Osteocyte (in vitro differentiated cells): ENCODE results near the gene ERI2. TPM values are rescaled to one million over a fixed set of nuclear protein-coding genes. Genes with fewer than 3 reads are reported as not detected.
A peak's percentile ranks its signal among the peaks of the same experiment; 100 is the strongest.
"Not testable (repeated sequence)": the region's sequence is repeated elsewhere in the genome, so short reads cannot be mapped to it uniquely, and the experiment has no call there.

Experiments
- DNase-seq: peaks from one replicate; pipeline ENCODE4 v3.0.0; 2021; ENCODE audit warnings: mixed read lengths; ENCODE audit not compliant: unreplicated experiment; ENCODE audit errors: extremely low spot score
- H3K27ac Mint-ChIP-seq: one replicate; pipeline ENCODE4 v1.8.0; 2021; ENCODE audit warnings: mild to moderate bottlenecking, mixed read lengths; ENCODE audit not compliant: unreplicated experiment
- H3K27me3 Mint-ChIP-seq: one replicate; pipeline ENCODE4 v1.8.0; 2021; ENCODE audit warnings: mixed read lengths; ENCODE audit not compliant: unreplicated experiment
- H3K36me3 Mint-ChIP-seq: one replicate; pipeline ENCODE4 v1.8.0; 2021; ENCODE audit warnings: mixed read lengths; ENCODE audit not compliant: unreplicated experiment
- H3K4me1 Mint-ChIP-seq: one replicate; pipeline ENCODE4 v1.8.0; 2021; ENCODE audit warnings: mixed read lengths; ENCODE audit not compliant: unreplicated experiment
- H3K4me3 Mint-ChIP-seq: one replicate; pipeline ENCODE4 v1.8.0; 2021; ENCODE audit warnings: mild to moderate bottlenecking, moderate library complexity, mixed read lengths; ENCODE audit not compliant: unreplicated experiment
- H3K9me3 Mint-ChIP-seq: one replicate; pipeline ENCODE4 v1.8.0; 2021; ENCODE audit warnings: mixed read lengths; ENCODE audit not compliant: unreplicated experiment
- total RNA-seq: library from RNA; stranded (reverse); gene quantifications from 2 replicates; pipeline ENCODE4 v1.2.1, GENCODE V29; 2021
- TF ChIP-seq, protein P1 (sequence below): fragments of 200-600 bp; sonication (generic); IDR thresholded peaks from 2 replicates; pipeline ENCODE4 v1.5.0; 2021; ENCODE audit warnings: antibody characterized with exemption, mild to moderate bottlenecking, moderate library complexity

ERI2 gene
- total RNA-seq, 1 donor from 2014 or later = 16.6 TPM

DNA sequence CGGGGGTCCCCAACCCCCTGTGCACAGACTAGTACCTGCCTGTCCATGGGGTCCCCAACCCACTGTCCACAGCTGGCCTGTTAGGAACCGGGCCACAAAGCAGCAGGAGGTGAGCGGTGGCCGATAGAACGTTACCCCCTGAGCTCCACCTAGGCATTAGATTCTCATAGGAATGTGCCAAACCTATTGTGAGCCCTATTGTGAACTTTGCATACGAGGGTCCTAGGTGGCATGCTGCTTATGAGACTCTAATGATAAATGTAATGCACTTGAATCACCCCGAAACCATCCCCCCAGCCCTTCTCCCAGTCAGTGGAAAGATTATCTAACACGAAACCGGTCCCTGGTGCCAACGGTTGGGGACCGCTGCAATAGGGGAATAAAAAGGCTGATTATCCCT is 1.6 kb upstream of the ERI2 start:
- Mint-ChIP-seq H3K4me3 (peak overlapping the region; percentile 99), H3K4me1 (peaks cover 17% of the 10 kb centered on the region), H3K27me3 (no peaks in the 10 kb centered on the region), H3K36me3 (no peaks in the 10 kb centered on the region), H3K9me3 (no peaks in the 10 kb centered on the region), H3K27ac (peak overlapping the region; percentile 97)
- no peak for DNase-seq
- TF ChIP-seq, protein P1, sequence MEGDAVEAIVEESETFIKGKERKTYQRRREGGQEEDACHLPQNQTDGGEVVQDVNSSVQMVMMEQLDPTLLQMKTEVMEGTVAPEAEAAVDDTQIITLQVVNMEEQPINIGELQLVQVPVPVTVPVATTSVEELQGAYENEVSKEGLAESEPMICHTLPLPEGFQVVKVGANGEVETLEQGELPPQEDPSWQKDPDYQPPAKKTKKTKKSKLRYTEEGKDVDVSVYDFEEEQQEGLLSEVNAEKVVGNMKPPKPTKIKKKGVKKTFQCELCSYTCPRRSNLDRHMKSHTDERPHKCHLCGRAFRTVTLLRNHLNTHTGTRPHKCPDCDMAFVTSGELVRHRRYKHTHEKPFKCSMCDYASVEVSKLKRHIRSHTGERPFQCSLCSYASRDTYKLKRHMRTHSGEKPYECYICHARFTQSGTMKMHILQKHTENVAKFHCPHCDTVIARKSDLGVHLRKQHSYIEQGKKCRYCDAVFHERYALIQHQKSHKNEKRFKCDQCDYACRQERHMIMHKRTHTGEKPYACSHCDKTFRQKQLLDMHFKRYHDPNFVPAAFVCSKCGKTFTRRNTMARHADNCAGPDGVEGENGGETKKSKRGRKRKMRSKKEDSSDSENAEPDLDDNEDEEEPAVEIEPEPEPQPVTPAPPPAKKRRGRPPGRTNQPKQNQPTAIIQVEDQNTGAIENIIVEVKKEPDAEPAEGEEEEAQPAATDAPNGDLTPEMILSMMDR = no peak

DNA sequence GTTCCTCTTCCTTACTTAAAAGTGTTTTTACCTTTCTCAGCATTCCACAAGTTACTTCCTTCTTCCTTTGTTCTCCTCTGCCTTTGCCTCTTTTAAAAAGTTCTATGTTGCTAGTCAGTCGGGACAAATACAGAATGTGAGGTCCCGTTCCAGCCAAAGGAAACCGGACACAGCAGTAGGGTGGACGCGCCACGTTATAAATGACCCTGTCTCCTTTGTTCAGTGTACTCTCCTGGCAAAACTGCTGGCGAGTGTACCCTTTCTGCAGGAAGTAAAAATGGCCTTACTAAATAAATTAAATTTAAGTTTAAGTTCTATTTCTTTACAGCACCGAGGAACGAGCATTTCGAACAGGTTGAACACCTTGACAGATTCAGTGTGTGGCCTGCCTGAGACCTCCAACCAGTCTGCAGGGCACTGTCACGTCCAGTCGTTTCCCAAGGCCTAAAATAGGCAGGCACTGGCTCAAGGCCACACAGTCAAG is 546 bp downstream of the ERI2 start:
- not testable (repeated sequence) for H3K9me3 Mint-ChIP-seq, H3K36me3 Mint-ChIP-seq, H3K27me3 Mint-ChIP-seq, DNase-seq
- peak overlapping the region; percentile 99 for H3K4me3 Mint-ChIP-seq
- H3K27ac Mint-ChIP-seq = peak overlapping the region; percentile 97
- peaks cover 17% of the 10 kb centered on the region for H3K4me1 Mint-ChIP-seq

DNA sequence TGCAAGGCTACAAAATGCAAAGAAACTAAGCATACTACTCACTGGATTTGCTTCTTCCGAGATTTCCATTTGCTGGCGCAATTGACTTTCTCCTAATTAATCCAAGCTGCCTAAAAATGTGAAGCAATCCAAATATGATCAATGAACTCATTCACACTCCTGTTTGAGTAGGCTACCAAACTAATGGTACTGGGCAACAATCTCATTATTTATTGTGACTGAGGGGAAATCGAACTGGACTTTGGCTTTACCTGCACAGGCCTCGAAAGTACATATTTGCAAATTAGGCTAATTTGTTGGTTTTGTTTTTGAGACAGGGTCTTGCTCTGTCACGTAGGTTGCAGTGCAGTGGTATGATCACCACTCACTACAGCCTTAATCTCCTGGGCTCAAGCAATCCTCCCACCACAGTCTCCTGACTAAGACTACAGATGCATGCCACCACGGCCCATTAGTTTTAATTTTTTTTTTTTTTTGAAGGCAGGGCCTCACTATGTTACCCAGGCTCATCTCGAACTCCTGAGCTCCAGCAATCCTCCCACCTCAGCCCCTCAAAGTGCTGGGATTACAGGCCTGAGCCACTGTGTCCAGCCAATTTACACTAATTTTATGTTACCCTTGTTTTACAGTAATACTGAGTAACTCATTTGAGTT is 2.6 kb downstream of the ERI2 start:
- Mint-ChIP-seq H3K27ac (no peak overlapping the region), H3K9me3 (no peaks in the 10 kb centered on the region), H3K27me3 (no peaks in the 10 kb centered on the region), H3K4me1 (peaks cover 17% of the 10 kb centered on the region), H3K36me3 (peaks cover 3% of the 10 kb centered on the region), H3K4me3 (no peak overlapping the region)
- DNase-seq = no peak
- TF ChIP-seq, protein P1 = no peak

DNA sequence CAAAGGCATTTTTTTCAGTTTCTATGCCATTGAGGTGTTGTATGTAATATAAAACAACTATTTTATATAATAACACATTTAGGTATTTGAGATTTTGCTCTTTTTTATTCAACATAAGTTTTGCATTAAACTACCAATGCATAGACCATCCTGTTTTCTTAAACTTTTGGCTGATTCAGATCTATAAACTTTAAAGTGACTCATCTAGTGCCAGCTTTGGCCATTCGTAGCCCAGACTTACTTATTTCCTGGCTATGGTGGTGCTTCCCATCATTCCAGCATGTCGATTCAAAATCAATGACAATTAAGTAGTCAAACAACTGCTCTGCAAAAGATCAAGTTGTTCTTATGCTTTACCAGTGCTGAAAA is 3.1 kb downstream of the ERI2 start:
- Mint-ChIP-seq H3K4me1 (peaks cover 15% of the 10 kb centered on the region), H3K27ac (no peak overlapping the region), H3K9me3 (no peaks in the 10 kb centered on the region), H3K4me3 (no peak overlapping the region), H3K36me3 (peaks cover 6% of the 10 kb centered on the region), H3K27me3 (no peaks in the 10 kb centered on the region)
- TF ChIP-seq, protein P1 = no peak
- DNase-seq = no peak

DNA sequence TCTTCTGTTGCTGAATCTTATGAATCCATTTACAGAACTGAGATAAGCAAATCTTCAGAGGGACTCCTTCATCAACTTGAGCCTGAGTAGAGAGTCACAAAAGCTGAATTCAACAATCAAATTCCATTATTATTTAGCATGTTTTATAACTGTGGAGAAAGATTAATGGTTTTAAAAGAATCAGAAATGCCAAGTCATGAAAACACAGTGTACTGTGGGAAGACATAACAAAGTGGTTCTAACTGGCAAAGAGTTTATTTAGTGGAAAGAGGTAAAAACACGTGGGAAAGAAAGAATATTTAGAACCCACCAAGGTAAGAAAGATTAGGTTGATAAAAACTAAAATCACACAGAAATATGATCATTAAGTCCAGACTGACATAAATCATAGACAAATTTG is 5.0 kb downstream of the ERI2 start:
- no peaks in the 10 kb centered on the region for H3K9me3 Mint-ChIP-seq
- DNase-seq = no peak
- H3K36me3 Mint-ChIP-seq = peaks cover 14% of the 10 kb centered on the region
- peaks cover 8% of the 10 kb centered on the region for H3K4me1 Mint-ChIP-seq
- H3K4me3 Mint-ChIP-seq = no peak overlapping the region
- TF ChIP-seq, protein P1 = no peak
- H3K27ac Mint-ChIP-seq = no peak overlapping the region
- no peaks in the 10 kb centered on the region for H3K27me3 Mint-ChIP-seq
